Measurements from ENCODE around the gene IDS.

Gene IDS

GRCh38 chrX:149469406-149469805, 35.7 kb downstream of the IDS start:
- TF ChIP-seq GATA2 (IDR thresholded peaks at IDR 0.05; ENCODE audit: low read depth, low read length) = no peak
- TF ChIP-seq GATA3 (IDR thresholded peaks at IDR 0.05; ENCODE audit: low read depth, low read length) = no peak

GRCh38 chrX:149467920-149468319, 37.2 kb downstream of the IDS start:
- TF ChIP-seq GATA3 (IDR thresholded peaks at IDR 0.05; ENCODE audit: low read depth, low read length) (no peak), GATA2 (IDR thresholded peaks at IDR 0.05; ENCODE audit: low read depth, low read length) (no peak)

- no peak for TF ChIP-seq GATA3 (IDR thresholded peaks at IDR 0.05; ENCODE audit: low read depth, low read length)
- no peak for TF ChIP-seq GATA2 (IDR thresholded peaks at IDR 0.05; ENCODE audit: low read depth, low read length)
These were observed 37.6 kb downstream of the IDS start for GRCh38 chrX:149467461-149467860.

GRCh38 chrX:149462849-149463248, 42.3 kb downstream of the IDS start:
- TF ChIP-seq GATA3 (IDR thresholded peaks at IDR 0.05; ENCODE audit: low read depth, low read length) = no peak
- no peak for TF ChIP-seq GATA2 (IDR thresholded peaks at IDR 0.05; ENCODE audit: low read depth, low read length)

GRCh38 chrX:149461746-149462145, 43.4 kb downstream of the IDS start:
- TF ChIP-seq GATA2 (IDR thresholded peaks at IDR 0.05; ENCODE audit: low read depth, low read length) (no peak), GATA3 (IDR thresholded peaks at IDR 0.05; ENCODE audit: low read depth, low read length) (no peak)

GRCh38 chrX:149458586-149458985, 46.5 kb downstream of the IDS start:
- TF ChIP-seq GATA2 (IDR thresholded peaks at IDR 0.05; ENCODE audit: low read depth, low read length) = no peak
- no peak for TF ChIP-seq GATA3 (IDR thresholded peaks at IDR 0.05; ENCODE audit: low read depth, low read length)

- TF ChIP-seq GATA3 (IDR thresholded peaks at IDR 0.05; ENCODE audit: low read depth, low read length) (no peak), GATA2 (IDR thresholded peaks at IDR 0.05; ENCODE audit: low read depth, low read length) (no peak)
These were observed 48.4 kb downstream of the IDS start for GRCh38 chrX:149456476-149457245.

GRCh38 chrX:149455934-149456333, 49.2 kb downstream of the IDS start:
- TF ChIP-seq GATA2 (IDR thresholded peaks at IDR 0.05; ENCODE audit: low read depth, low read length) (no peak), GATA3 (IDR thresholded peaks at IDR 0.05; ENCODE audit: low read depth, low read length) (no peak)

GRCh38 chrX:149453906-149454822, 50.9 kb downstream of the IDS start:
- TF ChIP-seq GATA3 (IDR thresholded peaks at IDR 0.05; ENCODE audit: low read depth, low read length) (no peak), GATA2 (IDR thresholded peaks at IDR 0.05; ENCODE audit: low read depth, low read length) (no peak)

- TF ChIP-seq GATA2 (IDR thresholded peaks at IDR 0.05; ENCODE audit: low read depth, low read length) (no peak), GATA3 (IDR thresholded peaks at IDR 0.05; ENCODE audit: low read depth, low read length) (no peak)
These were observed 52.1 kb downstream of the IDS start for GRCh38 chrX:149453030-149453429.

- TF ChIP-seq GATA2 (IDR thresholded peaks at IDR 0.05; ENCODE audit: low read depth, low read length) = no peak
- TF ChIP-seq GATA3 (IDR thresholded peaks at IDR 0.05; ENCODE audit: low read depth, low read length) = no peak
These were observed 71.7 kb downstream of the IDS start for GRCh38 chrX:149433451-149433850.

- no peak for TF ChIP-seq GATA3 (IDR thresholded peaks at IDR 0.05; ENCODE audit: low read depth, low read length)
- TF ChIP-seq GATA2 (IDR thresholded peaks at IDR 0.05; ENCODE audit: low read depth, low read length) = no peak
These were observed 72.1 kb downstream of the IDS start for GRCh38 chrX:149433051-149433450.
